Activated CD8-positive, alpha-beta T cell treated with anti-CD3 and anti-CD28 coated beads for 36 hours (primary cell): ENCODE data around the gene SNX25. TPM values are rescaled to one million over a fixed set of nuclear protein-coding genes. Genes with fewer than 3 reads are reported as not detected.
A peak's percentile ranks its signal among the peaks of the same experiment; 100 is the strongest.

ENCODE experiments used
- ATAC-seq: fragments of 200-7000 bp; cut with Tn5 transposase; one replicate; pipeline ENCODE4 v1.10.0; 2021; ENCODE audit warnings: mild to moderate bottlenecking, moderate library complexity
- CTCF ChIA-PET: fragments of 350-600 bp; sonication (Branson Sonifier 250); formaldehyde crosslinking; loops from one replicate; lab custom pipeline; 2021; ENCODE audit warnings: antibody characterized with exemption; lab: Charles Lee
- POLR2A ChIA-PET: fragments of 350-600 bp; sonication (Branson Sonifier 250); formaldehyde crosslinking; loops from one replicate; lab custom pipeline; 2021; ENCODE audit warnings: antibody characterized with exemption; lab: Charles Lee
- DNase-seq: peaks from one replicate; pipeline ENCODE4 v3.0.0-alpha.2; 2020
- H3K27ac Mint-ChIP-seq: one replicate; pipeline ENCODE4 v1.8.0; 2021; ENCODE audit warnings: mild to moderate bottlenecking, mixed read lengths
- H3K27me3 Mint-ChIP-seq: one replicate; pipeline ENCODE4 v1.8.0; 2021; ENCODE audit warnings: mixed read lengths
- H3K36me3 Mint-ChIP-seq: one replicate; pipeline ENCODE4 v1.8.0; 2021; ENCODE audit warnings: low read depth, mixed read lengths
- H3K4me1 Mint-ChIP-seq: one replicate; pipeline ENCODE4 v1.8.0; 2021; ENCODE audit warnings: low read depth, mixed read lengths
- H3K4me3 Mint-ChIP-seq: one replicate; pipeline ENCODE4 v1.8.0; 2021; ENCODE audit warnings: mild to moderate bottlenecking, moderate library complexity, mixed read lengths
- H3K9me3 Mint-ChIP-seq: one replicate; pipeline ENCODE4 v1.8.0; 2021; ENCODE audit warnings: mixed read lengths
- CTCF ChIP-seq: fragments of 200-600 bp; IDR thresholded peaks from one replicate; pipeline ENCODE4 v1.8.0; 2022; ENCODE audit warnings: antibody characterized with exemption, mild to moderate bottlenecking
- intact Hi-C: fragments of 100-400 bp; cut with micrococcal nuclease; formaldehyde crosslinking; loops from one replicate; pipeline ENCODE4 v1.10.0; 2022
- total RNA-seq, 2 experiments: library from RNA; stranded (reverse); gene quantifications; one replicate each; pipeline ENCODE4 v1.2.3, GENCODE V29; 2021

The SNX25 gene
- 10 to 100 TPM; 24.0 to 24.3 TPM for total RNA-seq

GRCh38 chr4:185209031-185209851, at the start of gene SNX25:
Gene SNX25 (plus strand): TSS chr4:185209598. CDS start chr4:185209827, 229 bp downstream.
- H3K36me3 Mint-ChIP-seq = peaks cover 9% of the 10 kb centered on the region
- DNase-seq (peak; percentile 91), ATAC-seq (peak; percentile 92)
- POLR2A ChIA-PET = interaction anchor here (0.6 to 1.9 kb wide), 7 partner anchors 9 to 186 kb away, joined by 3 to 10 read pairs (median 4); partner anchors contain the start of genes ANKRD37, LRP2BP and SLC25A4
- CTCF ChIA-PET = interaction anchor here (0.8 to 1.1 kb wide), 3 partner anchors 24 to 146 kb away, joined by 3 read pairs; no protein-coding TSS in a partner anchor
- no peaks in the 10 kb centered on the region for H3K27me3 Mint-ChIP-seq
- H3K9me3 Mint-ChIP-seq = no peaks in the 10 kb centered on the region
- TF ChIP-seq CTCF = no peak
- intact Hi-C loops = loop anchor here (10.0 kb wide), 1 partner anchor 186 kb away; the partner anchor contains the start of genes ANKRD37 and LRP2BP
- peak within 1 kb of the TSS; percentile 93 for H3K4me3 Mint-ChIP-seq
- peaks cover 37% of the 10 kb centered on the region for H3K4me1 Mint-ChIP-seq
- peak within 1 kb of the TSS; percentile 85 for H3K27ac Mint-ChIP-seq

DNA sequence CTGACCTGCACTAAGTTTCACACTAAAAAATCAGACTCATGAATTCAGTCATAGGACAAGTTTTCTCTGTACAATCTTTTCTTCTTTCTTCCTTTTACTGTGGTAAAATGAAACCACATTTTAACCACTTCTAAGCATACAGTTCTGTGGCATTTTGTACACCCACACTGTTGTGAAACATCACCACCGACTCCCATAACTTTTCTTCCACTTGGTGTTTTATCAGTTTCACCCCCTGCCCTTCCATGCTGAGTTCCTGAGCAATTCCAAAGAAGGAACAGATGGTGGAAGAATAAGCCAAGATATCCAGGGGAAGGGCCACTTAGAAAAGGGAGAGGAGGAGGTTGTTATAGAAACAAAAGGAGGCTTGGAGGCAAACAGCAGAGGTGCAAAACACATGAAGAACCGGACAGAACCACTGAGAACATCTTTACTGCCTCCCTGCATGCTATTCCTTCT, 43.8 kb upstream of the SNX25 start:
- DNase-seq = no peak
- ChIA-PET CTCF (interaction anchor here (0.6 to 3.8 kb wide), 6 partner anchors 9 to 69 kb away, joined by 3 to 20 read pairs (median 4); partner anchors contain the start of gene SLC25A4), POLR2A (interaction anchor here (0.7 kb wide), 1 partner anchor 57 kb away, joined by 4 read pairs; no protein-coding TSS in a partner anchor)
- Mint-ChIP-seq H3K27ac (peak overlapping the region; percentile 58), H3K4me3 (peak overlapping the region; percentile 30), H3K4me1 (peaks cover 20% of the 10 kb centered on the region), H3K27me3 (peaks cover 3% of the 10 kb centered on the region), H3K36me3 (peaks cover 58% of the 10 kb centered on the region), H3K9me3 (no peaks in the 10 kb centered on the region)
- peak; percentile 85 for ATAC-seq
- TF ChIP-seq CTCF = no peak
- intact Hi-C loops = no loop called here

DNA sequence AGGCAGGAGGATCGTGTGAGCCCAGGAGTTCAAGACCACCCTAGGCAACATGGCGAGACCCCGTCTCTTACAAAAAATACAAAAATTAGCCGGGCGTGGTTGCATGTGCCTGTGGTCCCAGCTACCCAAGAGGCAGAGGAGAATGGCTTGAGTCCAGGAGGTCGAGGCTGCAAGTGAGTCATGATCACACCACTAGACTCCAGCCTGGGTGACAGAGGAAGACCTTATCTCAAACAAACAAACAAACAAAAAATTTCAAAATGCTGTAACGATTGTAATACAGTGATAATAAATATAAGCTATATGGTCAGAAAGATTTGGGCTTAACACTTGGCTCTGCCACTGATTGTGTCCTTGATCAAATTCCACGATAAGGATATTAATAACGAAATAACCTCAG, 42.2 kb upstream of the SNX25 start:
- ChIA-PET CTCF (interaction anchor here (3.8 kb wide), 1 partner anchor 16 kb away, joined by 20 read pairs; no protein-coding TSS in a partner anchor), POLR2A (interaction anchor here (0.9 kb wide), 1 partner anchor 9 kb away, joined by 3 read pairs; no protein-coding TSS in a partner anchor)
- no peak overlapping the region for H3K27ac Mint-ChIP-seq
- intact Hi-C loops = no loop called here
- peaks cover 3% of the 10 kb centered on the region for H3K27me3 Mint-ChIP-seq
- H3K4me3 Mint-ChIP-seq = no peak overlapping the region
- DNase-seq (no peak), ATAC-seq (no peak)
- H3K4me1 Mint-ChIP-seq = peaks cover 20% of the 10 kb centered on the region
- H3K36me3 Mint-ChIP-seq = peaks cover 56% of the 10 kb centered on the region
- no peaks in the 10 kb centered on the region for H3K9me3 Mint-ChIP-seq
- no peak for TF ChIP-seq CTCF

GRCh38 chr4:185171373-185172071, 37.9 kb upstream of the SNX25 start:
- Mint-ChIP-seq H3K4me1 (peaks cover 3% of the 10 kb centered on the region), H3K36me3 (peaks cover 56% of the 10 kb centered on the region), H3K4me3 (no peak overlapping the region), H3K27me3 (peaks cover 1% of the 10 kb centered on the region), H3K27ac (no peak overlapping the region), H3K9me3 (no peaks in the 10 kb centered on the region)
- DNase-seq (no peak), ATAC-seq (no peak)
- ChIA-PET CTCF (no interaction called here), POLR2A (no interaction called here)
- no peak for TF ChIP-seq CTCF
- intact Hi-C loops = no loop called here
